HG03066 (cell line): Measurements from ENCODE around the gene PCDHB13.
"Not testable (repeated sequence)": the region's sequence is repeated elsewhere in the genome, so short reads cannot be mapped to it uniquely, and the experiment has no call there.

Experiments
- ATAC-seq: cut with Tn5 transposase; IDR thresholded peaks from one replicate; pipeline ENCODE4 v1.9.1; 2021; ENCODE audit warnings: low read depth; ENCODE audit not compliant: unreplicated experiment

Gene PCDHB13

GRCh38 chr5:141201126-141201525 lies 12.6 kb upstream of the PCDHB13 start:
- not testable (repeated sequence) for ATAC-seq

- not testable (repeated sequence) for ATAC-seq
These were observed 12.1 kb upstream of the PCDHB13 start for GRCh38 chr5:141201646-141202045.

DNA sequence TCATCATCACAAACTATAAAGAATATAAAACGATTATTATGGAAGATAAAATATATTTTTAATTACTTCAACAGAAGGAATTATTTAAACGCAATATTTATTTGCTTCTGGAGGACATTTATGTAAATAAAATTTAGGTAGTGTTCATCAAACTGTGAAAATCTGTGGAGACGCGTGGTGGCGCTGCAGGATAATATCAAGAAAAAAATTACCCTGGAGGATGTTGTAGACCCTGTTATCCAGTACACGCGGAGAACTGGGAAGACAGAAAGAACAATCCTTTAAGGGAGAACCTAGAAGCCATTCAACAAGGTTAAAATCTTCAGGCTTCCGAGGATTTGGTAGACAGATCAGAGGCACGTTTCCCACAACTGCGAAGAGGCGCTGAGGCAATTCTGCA lies 5.2 kb upstream of the PCDHB13 start, which contains the start of gene PCDHB12:
Gene PCDHB12, plus strand, starts transcription at position 242 of the 400 bp plus-strand sequence. CDS start 189 bp downstream, outside the sequence.
- ATAC-seq: no peak

- ATAC-seq: not testable (repeated sequence)
These were observed 3.4 kb upstream of the PCDHB13 start for GRCh38 chr5:141210281-141210680.

DNA sequence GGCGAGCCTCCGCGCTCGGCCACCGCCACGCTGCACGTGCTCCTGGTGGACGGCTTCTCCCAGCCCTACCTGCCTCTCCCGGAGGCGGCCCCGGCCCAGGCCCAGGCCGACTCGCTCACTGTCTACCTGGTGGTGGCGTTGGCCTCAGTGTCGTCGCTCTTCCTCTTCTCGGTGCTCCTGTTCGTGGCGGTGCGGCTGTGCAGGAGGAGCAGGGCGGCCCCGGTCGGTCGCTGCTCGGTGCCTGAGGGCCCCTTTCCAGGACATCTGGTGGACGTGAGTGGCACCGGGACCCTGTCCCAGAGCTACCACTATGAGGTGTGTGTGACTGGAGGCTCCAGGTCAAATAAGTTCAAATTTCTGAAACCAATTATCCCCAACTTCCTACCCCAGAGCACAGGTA lies 2.9 kb upstream of the PCDHB13 start:
- ATAC-seq: not testable (repeated sequence)

DNA sequence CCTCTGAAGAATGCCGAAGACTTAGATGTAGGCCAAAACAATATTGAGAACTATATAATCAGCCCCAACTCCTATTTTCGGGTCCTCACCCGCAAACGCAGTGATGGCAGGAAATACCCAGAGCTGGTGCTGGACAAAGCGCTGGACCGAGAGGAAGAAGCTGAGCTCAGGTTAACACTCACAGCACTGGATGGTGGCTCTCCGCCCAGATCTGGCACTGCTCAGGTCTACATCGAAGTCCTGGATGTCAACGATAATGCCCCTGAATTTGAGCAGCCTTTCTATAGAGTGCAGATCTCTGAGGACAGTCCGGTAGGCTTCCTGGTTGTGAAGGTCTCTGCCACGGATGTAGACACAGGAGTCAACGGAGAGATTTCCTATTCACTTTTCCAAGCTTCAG lies 864 bp downstream of the PCDHB13 start:
- not testable (repeated sequence) for ATAC-seq

- ATAC-seq: not testable (repeated sequence)
These were observed 1.8 kb downstream of the PCDHB13 start for GRCh38 chr5:141215504-141215903.

- ATAC-seq: not testable (repeated sequence)
These were observed 2.3 kb downstream of the PCDHB13 start for GRCh38 chr5:141216035-141216434.

DNA sequence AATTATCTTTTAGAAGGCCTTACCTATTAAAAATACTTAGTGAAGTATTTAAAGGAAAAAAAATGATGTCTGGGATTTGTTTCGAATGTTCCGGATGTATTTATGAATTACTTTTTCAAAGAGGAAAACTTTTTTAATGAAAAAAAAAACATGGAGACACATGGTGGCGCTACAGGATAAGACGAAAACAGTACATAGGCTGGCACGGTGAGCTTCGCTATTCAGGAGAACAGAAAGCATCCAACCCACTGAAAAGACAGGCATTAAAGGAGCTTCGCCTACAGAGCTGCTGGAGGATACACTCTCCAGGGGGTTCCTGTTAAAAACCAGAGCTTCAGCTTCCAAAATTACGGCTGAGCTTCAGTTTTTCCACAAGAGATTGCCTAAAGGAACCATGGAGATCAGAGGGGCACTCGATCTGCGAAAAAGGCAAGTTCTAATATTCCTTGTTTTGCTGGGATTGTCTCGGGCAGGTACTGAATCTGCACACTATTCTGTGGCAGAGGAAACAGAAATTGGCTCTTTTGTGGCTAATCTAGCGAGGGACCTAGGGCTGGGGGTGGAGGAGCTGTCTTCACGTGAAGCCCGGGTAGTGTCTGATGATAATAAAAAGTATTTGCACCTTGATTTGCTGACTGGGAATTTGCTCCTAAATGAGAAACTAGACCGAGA lies 9.5 kb downstream of the PCDHB13 start, which contains the start of gene PCDHB14:
Gene PCDHB14, plus strand, starts transcription at position 232 of the 672 bp plus-strand sequence. Its CDS starts 163 bp downstream, at position 395.
- ATAC-seq: no peak

GRCh38 chr5:141224844-141225243 lies 11.1 kb downstream of the PCDHB13 start:
- not testable (repeated sequence) for ATAC-seq

GRCh38 chr5:141225421-141225820 lies 11.7 kb downstream of the PCDHB13 start:
- ATAC-seq: not testable (repeated sequence)

- ATAC-seq: no peak
These were observed 20.5 kb downstream of the PCDHB13 start for GRCh38 chr5:141234109-141234667.

- not testable (repeated sequence) for ATAC-seq
These were observed 22.2 kb downstream of the PCDHB13 start for GRCh38 chr5:141235922-141236321.

DNA sequence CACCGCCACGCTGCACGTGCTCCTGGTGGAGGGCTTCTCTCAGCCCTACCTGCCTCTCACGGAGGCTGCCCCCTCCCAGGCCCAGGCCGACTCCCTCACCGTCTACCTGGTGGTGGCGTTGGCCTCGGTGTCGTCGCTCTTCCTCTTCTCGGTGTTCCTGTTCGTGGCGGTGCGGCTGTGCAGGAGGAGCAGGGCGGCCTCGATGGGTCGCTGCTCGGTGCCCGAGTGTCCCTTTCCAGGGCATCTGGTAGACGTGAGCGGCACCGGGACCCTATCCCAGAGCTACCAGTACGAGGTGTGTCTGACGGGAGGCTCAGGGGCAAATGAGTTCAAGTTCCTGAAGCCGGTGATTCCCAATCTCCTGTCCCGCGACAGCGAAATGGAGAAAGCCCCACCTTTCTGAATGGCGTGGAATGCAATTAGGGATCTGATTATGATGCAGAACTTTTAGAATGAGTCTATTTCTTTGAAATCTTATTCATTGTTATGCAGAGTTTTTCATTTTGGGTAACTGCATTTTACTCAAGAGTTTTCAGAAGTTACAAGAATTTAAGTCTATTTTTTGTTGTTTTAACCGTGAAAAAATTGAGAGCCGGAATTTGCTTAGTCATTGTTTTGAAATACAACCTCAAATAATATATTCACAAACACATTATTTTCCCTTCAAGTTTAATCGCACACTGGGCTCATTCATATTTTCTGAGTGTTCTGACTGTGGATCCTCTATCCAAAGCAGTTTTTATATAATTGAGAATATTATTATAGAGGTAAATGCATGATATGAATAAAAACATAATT lies 23.0 kb downstream of the PCDHB13 start:
- ATAC-seq: no peak

DNA sequence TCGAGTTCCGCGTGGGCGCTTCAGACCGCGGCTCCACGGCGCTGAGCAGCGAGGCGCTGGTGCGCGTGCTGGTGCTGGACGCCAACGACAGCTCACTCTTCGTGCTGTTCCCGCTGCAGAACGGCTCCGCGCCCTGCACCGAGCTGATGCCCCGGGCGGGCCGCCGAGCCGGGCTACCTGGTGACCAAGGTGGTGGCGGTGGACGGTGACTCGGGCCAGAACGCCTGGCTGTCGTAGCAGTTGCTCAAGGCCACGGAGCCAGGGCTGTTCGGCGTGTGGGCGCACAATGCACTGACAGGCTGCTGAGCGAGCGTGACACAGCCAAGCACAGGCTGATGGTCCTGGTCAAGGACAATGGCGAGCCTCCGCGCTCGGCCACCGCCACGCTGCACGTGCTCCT lies 27.8 kb downstream of the PCDHB13 start:
- no peak for ATAC-seq

- no peak for ATAC-seq
These were observed 31.6 kb downstream of the PCDHB13 start, which contains the start of gene PCDHB15 for GRCh38 chr5:141245250-141245717. Gene PCDHB15, plus strand, starts transcription at chr5:141245395. Its CDS starts 184 bp downstream, at chr5:141245579.

DNA sequence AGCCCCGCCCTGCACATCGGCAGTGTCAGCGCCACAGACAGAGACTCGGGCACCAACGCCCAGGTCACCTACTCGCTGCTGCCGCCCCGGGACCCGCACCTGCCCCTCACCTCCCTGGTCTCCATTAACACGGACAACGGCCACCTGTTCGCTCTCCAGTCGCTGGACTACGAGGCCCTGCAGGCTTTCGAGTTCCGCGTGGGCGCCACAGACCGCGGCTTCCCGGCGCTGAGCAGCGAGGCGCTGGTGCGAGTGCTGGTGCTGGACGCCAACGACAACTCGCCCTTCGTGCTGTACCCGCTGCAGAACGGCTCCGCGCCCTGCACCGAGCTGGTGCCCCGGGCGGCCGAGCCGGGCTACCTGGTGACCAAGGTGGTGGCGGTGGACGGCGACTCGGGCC lies 33.3 kb downstream of the PCDHB13 start:
- ATAC-seq: not testable (repeated sequence)

DNA sequence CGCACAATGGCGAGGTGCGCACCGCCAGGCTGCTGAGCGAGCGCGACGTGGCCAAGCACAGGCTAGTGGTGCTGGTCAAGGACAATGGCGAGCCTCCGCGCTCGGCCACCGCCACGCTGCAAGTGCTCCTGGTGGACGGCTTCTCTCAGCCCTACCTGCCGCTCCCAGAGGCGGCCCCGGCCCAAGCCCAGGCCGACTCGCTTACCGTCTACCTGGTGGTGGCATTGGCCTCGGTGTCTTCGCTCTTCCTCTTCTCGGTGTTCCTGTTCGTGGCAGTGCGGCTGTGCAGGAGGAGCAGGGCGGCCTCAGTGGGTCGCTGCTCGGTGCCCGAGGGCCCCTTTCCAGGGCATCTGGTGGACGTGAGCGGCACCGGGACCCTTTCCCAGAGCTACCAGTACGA lies 33.7 kb downstream of the PCDHB13 start:
- not testable (repeated sequence) for ATAC-seq

DNA sequence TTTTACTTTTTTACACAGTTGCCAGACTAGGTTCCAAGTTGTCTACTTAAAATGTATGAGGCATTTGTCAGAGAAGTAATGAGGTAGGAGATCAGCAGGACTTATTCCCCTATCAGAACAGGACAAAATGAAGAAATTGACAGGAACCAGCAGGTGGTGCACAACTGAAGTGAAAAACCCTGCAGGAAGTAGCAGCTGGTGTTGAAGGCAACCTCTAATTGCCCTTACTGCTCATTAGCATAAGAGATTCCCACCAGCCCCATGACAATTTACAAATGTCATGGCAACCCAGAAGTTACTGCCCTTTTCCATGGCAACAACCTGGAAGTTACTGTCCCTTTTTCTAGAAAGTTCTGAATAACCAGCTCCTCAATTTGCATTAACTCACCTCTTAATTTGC lies 36.9 kb downstream of the PCDHB13 start:
- no peak for ATAC-seq

GRCh38 chr5:141258464-141258863 lies 44.7 kb downstream of the PCDHB13 start:
- no peak for ATAC-seq

- ATAC-seq: no peak
These were observed 45.2 kb downstream of the PCDHB13 start for GRCh38 chr5:141258948-141259347.
